Measurements from ENCODE around the gene PCIF1. TPM values are rescaled to one million over a fixed set of nuclear protein-coding genes. Genes with fewer than 3 reads are reported as not detected.

The PCIF1 gene
- total RNA-seq, 4 donors from 2014 or later: 32.1 to 51.2 (median 37.0) TPM

DNA sequence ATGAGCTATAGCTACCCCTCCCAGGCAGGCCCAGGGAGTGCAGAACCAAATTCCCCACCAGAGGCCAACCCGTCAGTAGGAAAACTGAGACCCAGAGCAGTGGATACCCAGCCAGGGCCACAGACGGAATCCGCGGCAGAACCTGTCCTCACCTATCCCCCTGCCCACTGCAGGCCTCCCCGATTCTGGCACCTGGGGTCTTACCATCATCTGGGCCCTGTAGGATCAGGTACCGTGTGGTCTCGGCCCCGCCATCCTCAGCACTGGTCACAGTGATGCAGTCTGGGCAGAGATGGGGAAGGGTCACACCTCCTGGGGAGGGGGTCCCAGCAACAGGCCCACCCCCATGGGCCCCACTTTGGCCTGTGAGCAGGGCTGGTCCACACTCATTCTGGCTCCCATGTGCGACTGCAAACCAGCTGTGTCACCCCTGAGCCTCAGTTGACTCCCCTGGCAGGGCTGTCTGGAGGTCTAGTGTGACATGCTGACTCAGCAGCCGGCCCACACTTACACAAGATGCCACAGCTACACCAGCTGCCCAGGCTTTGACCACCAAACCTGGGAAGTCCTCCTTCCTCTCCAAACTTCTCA, 33.7 kb downstream of the PCIF1 start:
- ATAC-seq (peak in 1 of 2 donors; percentile 16), DNase-seq (peak in 1 of 2 donors; percentile 85)
- intact Hi-C loops (cut with DNase I; ENCODE audit: low total_unique reads) (no loop called here), in situ Hi-C loops (cut with MboI; ENCODE audit: low sequenced_read_pairs in 4 of 4) (loop anchor here in 2 of 4 donors (10.0 to 25.0 kb wide), 2 partner anchors 156 to 173 kb away; partner anchors contain the start of genes DNTTIP1 (in 1 of the 2), UBE2C (in 1 of the 2) and WFDC3 (in 1 of the 2))
- Histone ChIP-seq H3K36me3 (peaks cover 0 to 48% of the 10 kb centered on the region in 2 donors), H3K27ac (peak overlapping the region; percentile 90 to 99 (median 96)), H3K4me3 (no peak overlapping the region), H3K4me1 (peaks cover 32 to 36% of the 10 kb centered on the region in 2 donors), H3K27me3 (no peaks in the 10 kb centered on the region), H3K9me3 (no peaks in the 10 kb centered on the region)
- TF ChIP-seq, protein P1, sequence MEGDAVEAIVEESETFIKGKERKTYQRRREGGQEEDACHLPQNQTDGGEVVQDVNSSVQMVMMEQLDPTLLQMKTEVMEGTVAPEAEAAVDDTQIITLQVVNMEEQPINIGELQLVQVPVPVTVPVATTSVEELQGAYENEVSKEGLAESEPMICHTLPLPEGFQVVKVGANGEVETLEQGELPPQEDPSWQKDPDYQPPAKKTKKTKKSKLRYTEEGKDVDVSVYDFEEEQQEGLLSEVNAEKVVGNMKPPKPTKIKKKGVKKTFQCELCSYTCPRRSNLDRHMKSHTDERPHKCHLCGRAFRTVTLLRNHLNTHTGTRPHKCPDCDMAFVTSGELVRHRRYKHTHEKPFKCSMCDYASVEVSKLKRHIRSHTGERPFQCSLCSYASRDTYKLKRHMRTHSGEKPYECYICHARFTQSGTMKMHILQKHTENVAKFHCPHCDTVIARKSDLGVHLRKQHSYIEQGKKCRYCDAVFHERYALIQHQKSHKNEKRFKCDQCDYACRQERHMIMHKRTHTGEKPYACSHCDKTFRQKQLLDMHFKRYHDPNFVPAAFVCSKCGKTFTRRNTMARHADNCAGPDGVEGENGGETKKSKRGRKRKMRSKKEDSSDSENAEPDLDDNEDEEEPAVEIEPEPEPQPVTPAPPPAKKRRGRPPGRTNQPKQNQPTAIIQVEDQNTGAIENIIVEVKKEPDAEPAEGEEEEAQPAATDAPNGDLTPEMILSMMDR (IDR thresholded peaks at IDR 0.05 in 4 of 5, conservative IDR thresholded peaks at IDR 0.05 in 1 of 5): no peak

DNA sequence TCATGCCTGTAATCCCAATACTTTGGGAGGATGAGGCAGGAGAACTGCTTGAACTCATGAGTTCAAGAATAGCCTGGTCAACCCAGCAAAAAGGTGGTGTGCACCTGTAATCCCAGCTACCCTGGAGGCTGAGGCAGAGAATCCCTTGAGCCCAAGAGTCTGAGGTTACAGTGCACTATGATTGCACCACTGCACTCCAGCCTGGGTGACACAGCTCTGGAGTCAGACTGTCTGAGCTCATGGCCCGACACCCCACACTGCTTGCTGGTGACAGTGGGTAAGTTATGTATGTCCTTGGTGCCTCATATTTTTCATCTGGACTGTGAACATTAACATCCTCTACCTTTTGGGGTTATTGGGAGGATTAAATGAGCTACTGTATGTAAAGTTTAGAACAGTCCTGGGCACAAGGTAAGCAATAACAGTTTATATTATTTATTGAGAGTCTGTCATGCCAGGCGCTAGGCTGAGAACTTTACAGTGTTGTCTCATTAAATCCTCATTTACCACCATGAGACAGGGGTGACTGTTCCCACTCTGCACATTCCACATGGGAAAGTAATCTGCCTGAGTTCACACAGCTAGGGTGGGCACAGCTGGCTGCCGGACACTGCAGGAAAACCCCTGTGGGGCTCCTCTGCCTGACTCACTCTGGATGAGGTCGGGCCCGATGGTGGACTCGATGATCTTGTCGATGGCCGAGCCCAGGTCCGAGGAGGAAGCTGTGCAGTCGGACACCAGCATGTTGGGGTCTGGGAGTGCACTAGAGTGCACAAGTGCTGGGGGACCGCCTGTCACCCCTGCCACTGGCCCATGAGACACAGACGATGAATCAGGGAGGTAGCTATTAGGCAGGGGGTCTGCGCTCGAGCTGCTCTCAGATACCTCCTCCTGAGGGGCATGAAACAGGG, 34.6 kb downstream of the PCIF1 start:
- Histone ChIP-seq H3K9me3 (no peaks in the 10 kb centered on the region), H3K36me3 (peaks cover 0 to 40% of the 10 kb centered on the region in 2 donors), H3K4me3 (no peak overlapping the region), H3K27me3 (no peaks in the 10 kb centered on the region), H3K27ac (peak overlapping the region; percentile 90 to 99 (median 96)), H3K4me1 (peaks cover 32 to 36% of the 10 kb centered on the region in 2 donors)
- in situ Hi-C loops (cut with MboI; ENCODE audit: low sequenced_read_pairs in 4 of 4): loop anchor here in 2 of 4 donors (10.0 to 25.0 kb wide), 2 partner anchors 157 to 174 kb away; partner anchors contain the start of genes DNTTIP1 (in 1 of the 2), UBE2C (in 1 of the 2) and WFDC3 (in 1 of the 2)
- peak in 1 of 2 donors; percentile 84 for DNase-seq
- ATAC-seq: peak in 1 of 2 donors; percentile 49
- TF ChIP-seq, protein P1 (IDR thresholded peaks at IDR 0.05 in 4 of 5, conservative IDR thresholded peaks at IDR 0.05 in 1 of 5): no peak
- TF ChIP-seq POLR2A (IDR thresholded peaks at IDR 0.05): no peak
- intact Hi-C loops (cut with DNase I; ENCODE audit: low total_unique reads): no loop called here

DNA sequence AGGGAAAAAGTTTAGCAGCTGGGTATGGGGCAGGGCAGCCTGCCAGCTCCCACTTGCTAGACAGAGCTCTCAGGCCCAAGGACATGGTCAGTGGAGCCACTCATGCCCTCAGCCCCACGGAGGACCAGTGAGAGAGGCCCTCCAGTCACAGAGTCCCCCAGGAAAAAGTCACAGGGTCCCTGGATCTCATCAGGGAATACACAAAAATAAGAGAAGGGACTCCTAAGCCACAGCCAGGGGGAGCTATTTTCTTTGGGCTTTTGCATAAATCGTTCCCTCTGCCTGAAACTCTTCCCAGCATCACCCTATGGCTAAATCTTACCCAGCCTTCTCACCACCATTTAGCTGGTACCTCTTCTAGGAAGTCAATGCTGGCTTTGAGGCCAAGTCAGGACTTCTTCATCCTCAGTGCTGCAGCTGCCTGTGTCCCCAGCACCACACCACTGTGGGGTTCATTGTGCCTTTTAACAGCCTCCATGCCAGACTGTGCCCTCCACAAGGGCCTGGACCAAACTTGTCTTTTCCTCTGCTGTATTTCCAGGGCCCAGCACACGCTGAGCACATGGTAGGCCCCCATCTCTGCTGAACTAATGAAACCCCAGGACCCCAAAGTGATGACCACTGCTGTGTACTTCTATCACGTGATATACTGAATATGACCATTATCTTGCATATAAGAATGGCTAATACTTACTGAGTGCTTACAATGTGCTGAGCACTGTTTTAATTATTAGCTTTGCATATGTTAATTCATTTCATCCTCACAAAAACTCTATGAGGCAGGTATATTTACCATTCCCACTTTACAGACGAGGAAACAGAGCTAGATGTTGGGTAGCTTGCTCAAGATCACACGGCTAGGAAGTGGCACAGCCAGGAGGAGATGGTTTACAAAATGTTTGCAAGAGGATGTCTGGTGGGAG, 35.5 kb downstream of the PCIF1 start:
- Histone ChIP-seq H3K9me3 (no peaks in the 10 kb centered on the region), H3K27me3 (no peaks in the 10 kb centered on the region), H3K4me3 (peak overlapping the region in 3 of 4 donors; percentile 85 to 97 (median 92)), H3K4me1 (peaks cover 32 to 36% of the 10 kb centered on the region in 2 donors), H3K36me3 (peaks cover 0 to 30% of the 10 kb centered on the region in 2 donors), H3K27ac (peak overlapping the region; percentile 90 to 99 (median 96))
- intact Hi-C loops (cut with DNase I; ENCODE audit: low total_unique reads): loop anchor here (2.0 to 5.0 kb wide), 7 partner anchors 79 to 1758 kb away; partner anchors contain the start of genes CTSA, NEURL2, OSER1 and TNNC2
- ATAC-seq (peak in 1 of 2 donors; percentile 16), DNase-seq (no peak)
- TF ChIP-seq POLR2A (IDR thresholded peaks at IDR 0.05): no peak
- TF ChIP-seq, protein P1 (IDR thresholded peaks at IDR 0.05 in 4 of 5, conservative IDR thresholded peaks at IDR 0.05 in 1 of 5): peak; percentile 8 to 68 (median 54)
- in situ Hi-C loops (cut with MboI; ENCODE audit: low sequenced_read_pairs in 4 of 4): loop anchor here in 2 of 4 donors (10.0 to 25.0 kb wide), 2 partner anchors 158 to 175 kb away; partner anchors contain the start of genes DNTTIP1 (in 1 of the 2), UBE2C (in 1 of the 2) and WFDC3 (in 1 of the 2)

All from gastrocnemius medialis (tissue), 4 donors.